GM11168 (cell line): Measurements from ENCODE around the gene GRID1.
"Not testable (repeated sequence)": the region's sequence is repeated elsewhere in the genome, so short reads cannot be mapped to it uniquely, and the experiment has no call there.

Experiments
- in situ Hi-C: fragments of 300-500 bp; cut with MboI; formaldehyde crosslinking; loops from one replicate; pipeline ENCODE4 v1.12.0; 2022; ENCODE audit warnings: low sequenced_read_pairs; ENCODE audit not compliant: unreplicated experiment

GRID1 gene

DNA sequence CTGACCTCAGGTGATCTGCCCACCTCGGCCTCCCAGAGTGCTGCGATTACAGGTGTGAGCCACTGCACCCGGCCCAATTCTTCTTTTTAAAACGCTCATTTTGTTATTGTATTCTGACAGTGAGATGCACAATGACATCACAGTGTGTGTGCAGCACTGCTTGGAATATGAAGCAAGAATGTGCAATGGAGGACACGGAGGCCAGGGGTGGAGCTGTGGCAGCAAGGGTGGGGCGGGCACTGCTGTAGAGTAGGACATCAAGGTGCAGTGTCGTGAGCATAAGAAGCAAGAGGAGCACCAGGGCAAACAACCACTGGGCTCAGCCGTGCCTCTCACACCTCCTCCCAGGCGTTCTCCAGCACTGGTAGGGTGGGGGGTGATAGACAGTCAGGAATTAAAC lies 26.8 kb upstream of the GRID1 start:
- in situ Hi-C loops: no loop called here

DNA sequence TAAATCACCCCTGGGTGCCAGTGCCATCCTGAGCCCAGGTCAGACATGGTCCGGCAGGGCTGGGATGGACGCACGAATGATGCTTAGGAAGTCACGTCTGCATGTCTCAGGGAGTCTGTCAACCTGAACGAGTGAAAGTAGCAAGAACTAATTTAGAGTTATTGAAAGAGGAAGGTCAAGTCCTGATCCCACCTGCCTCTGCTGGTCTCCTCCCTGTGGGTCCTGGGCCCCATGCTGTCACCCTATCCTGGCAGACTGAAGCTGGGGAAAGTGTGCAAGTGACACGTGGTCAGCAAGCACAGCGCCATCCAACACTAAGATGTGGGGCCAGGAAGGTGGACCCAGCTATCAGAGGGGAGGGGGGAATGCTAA lies 26.1 kb upstream of the GRID1 start:
- in situ Hi-C loops: no loop called here

DNA sequence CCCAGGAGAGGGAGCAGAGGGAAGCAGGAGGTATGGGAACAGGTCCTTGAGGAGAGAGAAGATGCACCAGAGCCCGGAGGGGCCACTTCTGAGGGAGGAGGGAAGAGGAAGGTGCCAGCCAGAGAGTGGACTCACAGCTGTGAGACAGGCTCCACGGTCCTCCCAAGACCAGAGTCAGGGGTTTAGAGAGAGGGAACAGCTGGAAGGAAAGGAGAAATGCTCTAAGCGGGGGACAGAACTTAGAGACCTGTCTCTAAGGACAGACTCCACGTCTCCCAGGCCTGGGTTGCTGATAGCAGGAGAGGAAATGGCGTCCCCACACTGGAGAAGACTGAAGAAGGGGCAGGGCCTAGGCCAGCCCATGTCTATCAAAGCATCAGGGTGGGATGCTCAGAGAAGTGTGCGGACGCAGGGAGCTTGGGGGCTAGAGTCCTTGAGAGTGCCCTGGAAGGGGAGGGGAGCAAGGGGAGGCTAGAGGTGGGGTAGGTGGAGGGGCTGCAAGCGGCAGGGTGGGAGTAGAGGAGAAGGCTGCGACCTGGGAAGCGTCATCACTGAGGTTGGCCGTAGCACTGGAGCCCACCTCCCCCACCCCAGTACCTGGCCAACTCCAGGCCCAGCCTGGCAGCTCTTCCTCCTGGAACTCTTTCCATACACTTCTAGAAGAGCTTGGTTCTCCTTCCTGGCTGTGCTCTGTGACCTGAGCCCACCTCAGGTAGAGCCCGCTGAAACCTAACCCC lies 25.6 kb upstream of the GRID1 start:
- in situ Hi-C loops: no loop called here

DNA sequence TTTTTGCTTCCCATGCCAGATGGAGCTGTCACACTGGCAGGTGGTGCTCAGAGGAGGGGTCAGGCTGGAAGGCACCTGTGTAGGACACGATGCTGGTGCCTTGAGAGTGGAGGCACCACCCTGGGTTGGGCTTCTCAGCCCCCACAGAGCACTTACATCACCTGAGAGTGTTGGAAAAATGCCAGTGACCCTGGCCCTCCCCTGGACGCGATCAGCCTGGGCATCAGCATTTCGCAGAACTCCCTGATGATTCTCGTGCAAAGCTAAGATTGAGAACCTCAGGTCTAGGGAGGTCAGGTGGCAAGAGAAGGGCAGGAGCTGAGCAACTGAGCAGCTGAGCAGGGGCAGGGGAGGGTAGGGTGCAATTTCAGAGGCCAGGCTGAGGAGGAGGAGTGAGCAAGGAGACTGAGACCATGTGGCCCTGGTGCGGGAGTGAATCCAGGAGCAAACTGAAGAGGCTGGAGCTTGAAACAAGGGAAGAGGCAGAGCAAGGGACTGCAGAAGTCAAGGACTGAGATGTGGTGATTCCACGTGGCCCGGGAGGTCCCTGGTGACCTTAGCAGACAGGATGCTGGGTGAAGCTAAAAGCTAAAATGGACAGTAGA lies 24.7 kb upstream of the GRID1 start:
- in situ Hi-C loops: no loop called here

DNA sequence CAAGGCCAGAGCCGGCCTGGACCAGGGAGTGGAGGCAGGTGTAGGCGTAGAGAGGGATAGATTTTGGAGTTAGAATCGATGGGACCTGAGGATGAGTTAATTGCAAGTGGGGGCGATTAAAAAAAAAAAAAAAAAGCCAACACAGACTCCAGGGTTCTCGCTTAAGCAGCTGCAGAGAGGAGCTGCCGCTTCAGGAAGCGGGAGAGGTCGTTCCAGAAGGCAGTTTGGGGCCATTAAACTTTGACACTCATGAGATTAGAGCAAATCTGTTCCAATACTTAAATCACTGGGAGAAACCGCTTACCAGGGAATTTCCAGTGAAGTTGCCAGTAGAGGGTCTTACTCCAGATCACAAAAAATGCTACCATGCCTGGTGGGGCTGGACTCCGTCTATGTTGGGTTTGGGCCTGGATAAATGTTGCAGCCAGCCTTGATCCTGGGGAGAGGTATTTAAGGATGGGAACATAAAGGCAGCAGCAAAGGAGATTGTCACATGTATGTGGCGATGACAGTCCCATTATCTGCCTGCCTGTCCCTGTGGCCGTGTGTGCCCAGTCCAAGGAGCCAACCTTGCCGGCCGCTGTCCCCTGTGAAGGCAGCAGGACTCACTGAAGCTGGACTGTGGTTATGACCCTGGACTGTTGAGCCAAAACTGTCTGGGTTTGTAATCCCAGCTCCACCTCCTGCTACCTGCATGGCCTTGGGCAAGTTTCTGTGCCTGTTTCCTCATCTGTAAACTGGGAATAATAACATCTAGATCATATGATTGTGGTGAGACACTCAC lies 23.9 kb upstream of the GRID1 start:
- in situ Hi-C loops: no loop called here

DNA sequence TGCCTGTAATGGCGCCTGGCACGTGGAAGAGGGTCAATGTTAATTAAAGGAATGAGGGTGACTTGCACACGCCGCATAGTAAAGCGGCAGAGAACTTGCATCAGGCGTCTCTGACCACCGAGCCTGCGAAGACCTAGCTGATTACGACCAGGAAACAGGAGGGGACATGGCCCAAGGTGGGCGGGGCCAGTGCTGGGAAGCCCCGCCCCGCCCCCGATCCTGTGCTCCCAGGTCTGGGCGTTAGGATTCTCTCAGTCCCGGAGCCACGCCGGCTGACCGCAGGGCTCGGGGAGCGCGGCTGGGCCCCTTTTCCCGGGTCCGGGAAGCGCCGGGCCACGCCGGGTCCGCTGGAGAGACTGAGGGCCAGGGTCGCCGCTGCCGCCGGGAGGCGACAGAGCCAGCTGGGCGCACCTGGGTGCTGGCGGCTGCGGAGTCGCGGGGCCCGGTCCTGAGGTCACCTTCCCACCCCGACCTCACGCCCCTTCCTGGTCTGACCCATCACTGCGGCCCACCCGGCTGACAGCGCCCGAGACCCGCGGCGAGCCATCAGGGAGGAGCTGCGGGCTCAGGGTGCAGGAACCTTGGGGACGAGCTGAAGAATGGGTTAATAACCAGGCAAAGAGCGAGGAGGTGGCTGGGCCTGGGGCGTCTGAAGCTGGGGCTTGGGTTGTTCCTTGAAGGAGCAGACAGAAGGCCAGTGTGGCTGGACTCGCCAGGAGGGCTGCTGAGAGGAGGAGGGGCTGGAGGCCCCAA lies 23.0 kb upstream of the GRID1 start:
- in situ Hi-C loops: no loop called here

DNA sequence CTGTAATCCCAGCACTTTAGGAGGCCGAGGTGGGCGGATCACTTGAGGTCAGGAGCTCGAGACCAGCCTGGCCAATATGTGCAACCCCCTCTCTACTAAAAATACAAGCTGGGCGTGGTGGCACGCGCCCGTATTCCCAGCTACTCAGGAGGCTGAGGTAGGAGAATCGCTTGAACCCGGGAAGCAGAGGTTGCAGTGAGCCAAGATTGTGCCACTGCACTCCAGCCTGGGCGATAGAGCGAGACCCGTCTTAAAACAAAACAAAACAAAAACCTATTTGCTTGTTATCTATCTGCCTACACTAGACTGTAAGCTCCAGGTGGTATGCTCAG lies 22.5 kb upstream of the GRID1 start:
- in situ Hi-C loops: not testable (repeated sequence)

DNA sequence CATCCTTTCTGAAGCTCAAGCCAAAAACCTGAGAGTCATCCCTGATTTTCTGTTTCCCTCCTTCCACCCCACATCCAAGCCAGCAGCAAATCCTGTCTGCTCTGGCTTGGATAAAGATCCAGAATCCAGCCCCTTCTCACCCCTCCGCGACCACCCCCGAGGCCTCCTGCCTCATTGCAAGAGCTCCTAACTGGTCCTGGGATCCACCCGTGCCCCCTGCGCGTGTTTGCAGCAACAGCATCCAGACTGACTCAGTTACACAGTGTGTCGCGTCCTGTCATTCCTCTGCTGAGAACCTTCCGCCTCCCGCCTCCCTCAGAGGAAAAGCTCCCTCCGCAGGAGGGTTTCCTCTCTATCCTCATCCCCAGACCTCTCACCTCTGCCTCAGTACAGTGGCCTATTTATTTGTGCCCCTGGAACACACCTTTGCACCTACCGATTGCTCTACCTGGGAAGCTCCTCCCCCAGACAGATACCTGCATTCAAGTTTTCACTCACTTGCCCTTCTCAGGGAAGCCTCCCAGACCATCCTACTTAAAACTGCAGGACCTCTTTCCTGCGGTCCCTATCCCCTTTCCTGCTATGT lies 21.6 kb upstream of the GRID1 start:
- in situ Hi-C loops: no loop called here

DNA sequence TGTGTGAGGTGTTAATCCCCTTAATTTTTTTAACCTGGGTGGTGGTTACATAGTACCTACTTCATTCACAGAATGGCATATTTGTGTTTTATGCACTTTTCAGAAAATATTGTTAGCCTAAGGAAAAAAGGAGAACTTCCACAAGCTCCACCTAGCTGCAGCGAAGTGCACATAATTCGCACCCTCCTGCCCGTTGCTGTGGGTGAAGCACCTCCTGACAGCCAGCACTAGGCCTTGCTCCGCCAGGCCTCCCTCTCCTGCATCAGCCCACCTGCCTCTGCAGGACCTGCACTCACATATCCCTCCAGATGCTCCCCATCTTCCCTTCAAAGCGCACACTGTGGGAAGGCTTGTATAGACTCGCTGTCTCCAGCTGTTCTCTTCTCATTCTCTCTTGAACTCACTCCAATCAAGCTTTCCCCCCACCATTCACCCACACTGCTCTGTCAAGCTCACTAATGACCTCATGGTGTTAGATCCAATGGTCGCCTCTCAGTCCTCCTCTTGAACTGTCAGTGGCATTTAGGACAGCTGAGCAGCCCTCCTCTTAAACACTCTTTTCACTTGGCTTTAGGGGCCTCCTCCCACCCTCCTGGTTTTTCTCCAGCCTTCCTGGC lies 20.7 kb upstream of the GRID1 start:
- in situ Hi-C loops: no loop called here

DNA sequence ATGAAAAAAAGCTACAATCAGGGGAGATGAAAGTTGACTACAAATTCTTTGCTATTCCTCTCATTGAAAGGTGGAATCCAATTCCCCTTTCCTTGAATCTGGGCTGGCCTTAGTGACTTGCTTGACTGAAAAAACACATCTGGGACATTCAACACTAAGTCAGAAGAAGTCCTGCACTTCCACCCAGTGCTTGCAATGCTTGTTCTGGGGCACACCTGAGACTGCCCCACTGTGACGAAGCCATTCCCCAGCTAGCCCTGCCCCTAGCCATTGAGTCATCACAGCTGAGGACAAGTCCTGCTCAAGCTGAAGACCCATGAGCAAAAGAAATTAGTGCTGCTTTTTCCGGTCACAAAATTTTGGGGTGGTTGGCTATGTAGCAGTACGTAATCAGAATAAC lies 19.2 kb upstream of the GRID1 start:
- in situ Hi-C loops: no loop called here

DNA sequence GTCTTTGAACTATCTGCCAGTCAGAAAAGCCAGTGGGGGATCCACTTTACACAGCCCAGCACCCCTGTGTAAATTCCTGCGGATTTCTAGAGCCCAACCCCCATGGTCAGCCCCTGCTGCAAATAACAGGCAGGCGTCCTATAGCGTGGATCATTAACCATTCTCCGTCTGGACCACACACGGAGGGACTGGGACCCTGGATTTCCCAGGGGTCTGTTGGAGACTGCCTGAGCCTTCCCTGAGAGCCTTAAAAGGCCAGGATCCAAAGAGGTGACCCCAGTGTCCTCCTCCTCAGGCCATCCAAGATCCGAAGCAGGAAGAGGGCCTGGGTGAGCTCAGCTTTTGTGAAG lies 11.2 kb upstream of the GRID1 start:
- in situ Hi-C loops: no loop called here

DNA sequence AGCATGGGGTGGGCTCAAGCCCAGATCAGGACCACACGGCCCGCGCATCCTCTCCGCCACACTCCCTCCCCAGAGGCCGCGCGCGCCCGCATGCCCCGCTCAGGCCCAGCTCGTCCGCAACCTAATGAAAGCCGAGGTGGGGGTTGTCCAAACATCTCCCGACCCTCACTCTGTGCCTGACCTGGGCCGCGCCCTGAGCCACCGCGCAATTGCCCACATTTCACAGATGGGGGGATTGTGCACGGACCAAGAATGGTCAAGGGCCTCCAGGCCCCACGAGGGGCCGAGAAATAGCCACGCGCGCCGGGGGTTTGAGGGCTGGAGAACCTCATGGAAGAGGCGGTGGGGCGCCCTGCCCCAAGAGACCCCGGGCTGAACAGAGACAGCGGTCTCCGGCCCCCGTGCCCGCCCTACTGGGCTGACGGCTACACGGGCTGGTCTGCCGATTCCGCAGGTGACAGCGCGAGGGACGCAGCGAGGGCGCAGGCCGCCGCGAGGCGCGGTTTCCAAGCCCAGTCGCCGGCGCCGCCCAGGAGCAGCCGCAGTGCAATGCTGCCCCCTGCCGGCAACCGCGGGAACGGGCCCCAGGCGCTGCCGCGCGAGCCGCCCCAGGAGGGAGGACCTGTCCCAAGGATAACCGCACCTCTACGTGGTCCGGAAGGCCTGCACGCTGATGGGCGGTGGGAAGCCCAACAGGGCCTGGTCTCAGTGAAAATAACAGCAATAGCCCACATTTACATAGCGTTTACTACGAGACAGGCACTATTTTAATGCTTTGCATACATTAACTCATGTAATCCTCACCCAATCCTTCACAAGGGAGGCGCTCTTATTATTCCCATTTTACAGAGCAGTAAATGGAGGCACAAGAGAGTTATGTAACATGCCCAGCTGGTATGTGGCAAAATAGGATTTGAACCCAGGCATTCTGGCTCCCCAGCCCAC lies 10.5 kb upstream of the GRID1 start:
- in situ Hi-C loops: no loop called here

DNA sequence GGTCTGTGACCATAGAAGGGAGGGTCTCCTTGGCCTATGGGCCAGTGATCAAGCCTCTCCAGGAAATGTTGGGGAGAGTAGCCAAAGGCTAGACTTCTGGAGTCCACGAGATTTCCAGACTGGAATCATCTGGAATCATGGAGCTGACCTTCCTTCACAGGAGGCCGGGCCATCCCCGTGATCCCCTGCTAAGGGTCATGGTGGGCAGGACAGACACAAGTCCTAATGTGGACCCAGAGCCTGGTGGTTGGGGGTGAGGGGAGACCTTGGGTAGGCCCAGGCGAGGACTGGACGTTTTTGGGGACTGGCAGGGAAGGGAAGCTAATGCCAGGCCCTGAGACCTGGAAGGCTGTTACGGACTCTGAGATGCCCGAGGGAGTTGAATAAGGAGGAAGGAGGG lies 9.8 kb upstream of the GRID1 start:
- in situ Hi-C loops: no loop called here

DNA sequence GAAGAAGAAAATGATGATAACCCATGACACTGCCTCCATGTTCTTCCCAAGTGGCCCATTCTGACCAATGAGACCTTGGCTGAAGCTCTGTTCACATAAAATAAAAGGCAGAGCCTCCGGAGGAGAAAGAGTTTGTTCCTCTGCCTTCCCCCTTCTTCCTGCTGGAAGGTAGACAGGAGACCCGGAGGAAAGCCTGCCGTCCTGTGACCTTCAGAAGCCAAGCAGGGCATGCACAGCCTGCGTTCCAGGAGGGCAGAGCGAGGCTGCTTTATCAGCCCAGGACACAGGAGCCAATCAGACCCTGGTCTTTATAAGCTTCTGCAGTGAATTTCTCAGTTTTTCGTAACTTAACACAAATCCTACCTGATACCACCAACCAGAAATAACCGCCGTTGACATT lies 8.6 kb upstream of the GRID1 start:
- in situ Hi-C loops: no loop called here

DNA sequence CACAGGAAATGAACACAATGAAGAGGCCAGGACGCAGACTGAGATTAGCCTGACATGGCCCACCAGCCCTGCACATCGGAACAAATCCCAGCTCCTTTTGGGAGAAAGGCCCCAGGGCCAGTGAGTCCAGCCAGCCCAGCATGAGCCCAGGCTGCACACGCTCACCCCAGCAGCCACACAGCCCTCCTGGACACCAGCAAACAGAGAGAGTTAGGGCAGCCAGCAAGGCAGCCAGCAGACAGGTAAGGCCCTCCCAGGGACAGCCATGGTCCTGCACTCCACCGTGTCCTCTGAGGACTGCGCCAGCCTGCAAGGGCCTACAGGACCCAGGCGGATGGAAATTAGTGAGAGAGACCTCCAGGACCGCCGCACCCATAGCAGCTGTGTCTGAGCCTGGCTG lies 8.1 kb upstream of the GRID1 start:
- in situ Hi-C loops: no loop called here

DNA sequence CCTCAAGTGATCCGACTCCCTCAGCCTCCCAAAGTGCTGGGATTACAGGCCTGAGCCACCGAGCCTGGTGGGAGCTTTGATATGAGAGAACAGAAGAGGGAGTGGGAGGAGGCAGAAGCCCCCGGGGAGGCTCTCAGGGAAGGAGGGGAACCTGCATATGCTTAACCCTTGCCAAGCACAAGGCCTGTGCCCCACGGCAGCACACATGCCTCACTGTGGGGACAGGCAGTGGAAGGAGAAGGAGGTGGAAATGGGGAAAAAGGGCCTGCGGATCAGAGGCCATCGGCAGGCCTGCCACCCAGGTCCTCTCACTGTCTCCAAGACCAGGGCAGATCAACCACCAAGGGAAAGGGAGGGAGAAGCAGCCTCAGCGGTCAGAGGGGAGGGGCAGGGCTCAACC lies 7.2 kb upstream of the GRID1 start:
- in situ Hi-C loops: no loop called here

DNA sequence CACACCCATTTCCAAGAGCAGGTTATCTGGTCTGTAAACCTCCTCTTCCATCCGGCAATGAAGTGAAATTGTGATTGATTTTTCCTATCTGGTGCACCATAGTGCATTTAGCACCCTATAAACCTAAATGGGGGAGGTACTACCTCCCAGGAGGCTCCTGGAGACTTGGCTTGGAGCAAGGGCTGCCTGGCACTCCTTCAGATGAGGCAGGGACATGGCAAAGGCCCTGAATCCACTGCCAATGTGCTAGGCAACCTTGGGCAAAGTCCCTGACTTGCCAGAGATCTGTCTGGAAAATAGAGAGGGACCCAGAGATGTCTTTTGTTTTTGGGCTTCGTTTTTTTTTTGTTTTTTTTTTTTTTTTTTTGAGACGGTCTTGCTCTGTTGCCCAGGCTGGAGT lies 6.7 kb upstream of the GRID1 start:
- in situ Hi-C loops: no loop called here

DNA sequence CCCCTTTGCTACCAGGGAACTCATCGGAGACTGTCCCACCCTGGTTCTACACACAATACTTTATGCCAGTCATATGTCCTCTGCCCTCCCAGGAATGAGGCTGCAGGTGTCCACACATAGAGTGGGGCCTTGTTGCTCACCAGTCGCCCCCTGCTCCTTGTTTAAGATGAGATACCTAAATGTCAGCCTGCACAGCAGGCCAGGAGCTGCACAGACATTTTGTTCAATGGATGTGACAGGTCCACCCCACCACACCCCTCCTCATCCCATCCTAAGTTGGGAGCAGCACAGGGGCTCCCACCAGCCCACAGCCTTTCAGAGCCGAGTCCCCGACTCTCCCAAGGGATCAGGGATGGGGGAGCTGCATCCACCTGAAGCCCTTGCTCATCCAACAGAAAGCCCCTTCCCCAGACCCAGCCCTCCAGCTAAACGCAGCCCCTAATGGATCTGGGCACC lies 6.2 kb upstream of the GRID1 start:
- in situ Hi-C loops: no loop called here

DNA sequence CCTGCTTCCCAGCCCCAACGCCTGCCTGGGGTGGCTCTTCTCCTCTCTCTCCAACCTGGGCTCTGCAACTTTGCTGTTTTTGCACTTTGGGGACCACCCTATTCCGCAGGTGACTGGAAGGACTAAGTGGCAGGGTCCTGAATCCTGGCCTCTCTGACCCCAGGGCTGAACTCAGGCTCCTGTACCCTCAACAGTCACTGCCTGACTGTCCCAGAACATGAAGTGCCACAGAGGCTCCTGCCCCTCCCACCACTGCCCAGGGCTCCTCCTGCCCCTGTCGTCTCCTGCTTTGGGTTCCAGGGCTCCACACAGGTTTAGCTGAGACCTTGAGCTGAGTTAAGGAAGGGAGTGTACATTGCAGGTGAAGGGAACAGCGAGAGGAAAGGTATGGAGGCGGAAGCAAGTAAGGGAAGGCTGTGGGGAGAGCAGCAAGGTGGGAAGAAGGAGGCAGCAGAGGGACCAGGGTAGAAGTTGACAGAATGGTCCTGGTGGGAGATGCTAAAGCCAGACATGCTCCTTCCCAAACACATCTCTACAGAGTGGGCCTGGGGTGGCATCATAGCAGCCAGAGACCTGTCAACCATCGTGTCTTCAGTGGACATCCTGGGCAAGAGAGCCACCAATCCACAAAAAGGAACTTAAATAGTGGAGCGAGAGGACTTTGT lies 5.7 kb upstream of the GRID1 start:
- in situ Hi-C loops: no loop called here
